TTC549 (cell line): ENCODE data around the gene MYL4.
"Not testable (repeated sequence)": the region's sequence is repeated elsewhere in the genome, so short reads cannot be mapped to it uniquely, and the experiment has no call there.

Source experiments
- FAIRE-seq: peaks from 2 replicates; lab custom pipeline; 2012; peaks lifted over from hg19 to GRCh38; lab: Jason Lieb, UNC

MYL4 gene

GRCh38 chr17:47193931-47194511, 15.1 kb upstream of the MYL4 start:
- no peak for FAIRE-seq

DNA sequence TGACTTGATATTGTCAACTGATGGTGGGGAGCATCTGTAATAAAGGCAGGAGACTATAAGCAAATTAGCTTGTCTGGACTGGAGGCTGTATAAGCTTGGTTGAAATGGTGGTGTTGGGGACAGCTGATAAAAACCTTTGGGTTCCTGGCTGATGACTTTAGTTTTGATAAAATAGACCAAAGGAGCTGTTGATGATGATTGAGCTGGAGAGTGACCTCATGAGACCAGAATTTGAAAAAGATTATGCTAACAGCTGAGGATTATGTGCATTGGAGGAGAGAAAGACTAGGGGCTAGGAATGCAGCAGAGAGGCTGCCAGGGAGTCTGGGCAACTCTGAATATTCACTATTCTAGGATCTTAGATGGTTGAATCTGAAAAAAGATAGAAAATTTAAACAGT, 11.3 kb upstream of the MYL4 start:
- FAIRE-seq = no peak

DNA sequence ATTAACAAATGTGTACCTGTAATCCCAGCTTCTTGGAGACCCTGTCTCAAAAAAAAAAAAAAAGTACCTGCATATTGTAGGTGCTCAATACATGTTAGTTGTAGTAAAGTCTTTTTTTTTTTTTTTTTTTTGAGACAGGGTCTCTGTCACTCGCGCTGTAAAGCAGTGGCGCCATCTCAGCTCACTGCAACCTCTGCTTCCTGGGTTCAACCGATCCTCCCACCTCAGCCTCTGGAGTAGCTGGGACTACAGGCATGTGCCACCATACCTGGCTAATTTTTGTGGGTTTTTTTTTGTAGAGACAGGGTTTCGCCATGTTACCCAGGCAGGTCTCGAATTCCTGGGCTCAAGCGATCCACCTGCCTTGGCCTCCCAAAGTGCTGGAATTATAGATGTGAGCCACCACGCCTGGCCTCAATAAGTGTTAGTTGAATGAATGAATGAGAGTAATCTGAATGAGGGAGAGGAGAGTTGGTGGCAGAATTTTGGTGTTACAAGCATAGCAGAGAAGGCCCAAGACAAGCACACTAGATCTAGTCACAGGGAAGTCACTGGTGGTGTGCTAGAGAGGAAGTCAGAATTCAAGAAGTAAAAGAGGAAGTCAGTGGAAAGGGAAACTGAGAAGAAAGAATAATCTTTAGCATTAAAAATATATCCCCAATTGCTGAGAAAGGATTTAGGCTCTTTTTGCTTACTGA, 9.4 kb upstream of the MYL4 start:
- no peak for FAIRE-seq

- no peak for FAIRE-seq
Observed at GRCh38 chr17:47200325-47200664, 8.9 kb upstream of the MYL4 start.

- no peak for FAIRE-seq
Observed at GRCh38 chr17:47201166-47201565, 8.0 kb upstream of the MYL4 start.

GRCh38 chr17:47203984-47204721, 5.0 kb upstream of the MYL4 start:
- no peak for FAIRE-seq

GRCh38 chr17:47204722-47205418, 4.3 kb upstream of the MYL4 start:
- FAIRE-seq = no peak

GRCh38 chr17:47205419-47205963, 3.7 kb upstream of the MYL4 start:
- FAIRE-seq = no peak

DNA sequence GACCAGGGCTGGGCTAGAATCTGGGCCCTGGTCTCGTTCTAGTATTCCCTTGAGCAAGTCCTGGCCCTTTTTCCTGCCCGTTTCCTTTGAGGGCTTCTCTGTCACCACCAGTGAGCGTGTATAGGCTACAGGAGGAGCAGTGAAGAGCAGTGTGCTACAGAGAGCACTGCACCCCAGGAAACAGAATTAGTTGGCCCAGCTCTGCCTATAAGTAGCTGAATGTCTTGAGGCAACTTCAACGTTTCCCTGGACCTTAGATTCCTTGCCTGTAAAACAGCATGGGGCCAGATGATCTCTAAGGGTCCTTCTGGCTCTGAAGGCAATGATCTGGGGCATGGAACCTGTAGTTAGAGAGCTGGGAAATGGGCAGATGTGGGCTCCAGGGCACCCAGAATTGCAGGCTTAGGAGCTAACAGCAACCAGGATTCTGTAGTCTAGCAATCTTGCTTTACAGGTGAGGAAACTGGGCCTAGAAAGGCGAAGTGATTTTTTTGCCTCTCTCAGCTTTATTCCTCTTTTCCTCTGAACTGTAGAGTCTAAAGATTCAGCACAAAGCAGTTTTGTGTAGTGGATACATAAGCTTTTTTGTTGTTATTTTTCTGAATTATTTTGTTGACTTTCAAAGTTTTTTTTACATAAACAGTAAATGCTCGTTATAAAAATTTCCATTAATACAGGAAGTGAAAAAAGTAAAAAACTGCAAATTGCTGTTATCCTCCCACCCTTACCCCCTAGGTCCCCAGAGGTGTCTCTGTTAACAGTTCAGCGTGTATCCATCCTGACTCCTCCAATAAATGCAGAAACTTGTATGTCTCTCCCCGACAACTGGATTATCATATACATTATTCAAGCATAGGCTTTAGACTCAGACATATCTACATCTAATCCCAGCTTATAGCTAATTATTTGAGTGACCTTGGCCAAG, 1.7 kb upstream of the MYL4 start:
- no peak for FAIRE-seq

- FAIRE-seq = no peak
Observed at GRCh38 chr17:47209499-47209898, 351 bp downstream of the MYL4 start.

- FAIRE-seq = no peak
Observed at GRCh38 chr17:47210105-47210504, 957 bp downstream of the MYL4 start.

GRCh38 chr17:47210779-47211178, 1.6 kb downstream of the MYL4 start:
- no peak for FAIRE-seq

GRCh38 chr17:47212458-47212857, 3.3 kb downstream of the MYL4 start:
- no peak for FAIRE-seq

DNA sequence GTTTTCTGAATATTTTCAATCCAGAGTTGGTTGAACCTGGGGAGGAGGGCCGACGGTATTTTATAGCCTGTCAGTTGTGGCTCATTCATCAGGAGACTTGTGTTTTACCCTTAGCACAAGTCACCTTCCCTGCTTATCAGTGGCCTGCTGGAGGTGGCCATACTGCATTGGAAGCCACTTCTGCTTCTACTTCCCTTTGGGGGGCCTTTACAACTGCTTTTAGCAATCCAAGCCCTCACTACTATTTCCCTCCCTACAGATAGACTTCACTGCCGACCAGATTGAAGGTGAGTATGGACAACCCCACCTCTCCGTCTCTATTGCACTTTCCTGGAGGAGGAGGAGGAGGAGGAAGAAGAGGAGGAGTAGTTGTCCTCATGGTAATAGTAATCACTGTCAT, 4.4 kb downstream of the MYL4 start:
- FAIRE-seq = no peak

DNA sequence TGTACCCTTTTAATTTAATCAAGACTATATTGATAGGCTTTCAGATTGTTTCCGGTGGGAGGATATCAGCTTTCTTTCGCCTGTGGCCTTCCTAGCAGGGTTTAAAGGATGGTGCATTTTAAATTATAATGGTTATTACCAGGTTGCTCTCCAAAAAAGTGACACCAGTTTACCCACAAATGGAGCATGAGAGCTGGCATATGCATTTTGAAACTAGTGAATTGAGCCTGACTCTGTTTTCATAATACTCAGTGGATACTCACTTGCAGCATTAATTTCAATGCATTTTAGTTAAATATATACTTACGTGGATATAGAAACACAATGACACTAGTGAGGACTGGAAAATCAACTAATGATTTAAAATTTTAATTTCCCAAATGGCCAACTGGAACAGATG, 5.8 kb downstream of the MYL4 start:
- no peak for FAIRE-seq

GRCh38 chr17:47216821-47217220, 7.7 kb downstream of the MYL4 start:
- FAIRE-seq = not testable (repeated sequence)

- FAIRE-seq = not testable (repeated sequence)
Observed at GRCh38 chr17:47217279-47217678, 8.1 kb downstream of the MYL4 start.

GRCh38 chr17:47218896-47219430, 9.8 kb downstream of the MYL4 start:
- FAIRE-seq = no peak

DNA sequence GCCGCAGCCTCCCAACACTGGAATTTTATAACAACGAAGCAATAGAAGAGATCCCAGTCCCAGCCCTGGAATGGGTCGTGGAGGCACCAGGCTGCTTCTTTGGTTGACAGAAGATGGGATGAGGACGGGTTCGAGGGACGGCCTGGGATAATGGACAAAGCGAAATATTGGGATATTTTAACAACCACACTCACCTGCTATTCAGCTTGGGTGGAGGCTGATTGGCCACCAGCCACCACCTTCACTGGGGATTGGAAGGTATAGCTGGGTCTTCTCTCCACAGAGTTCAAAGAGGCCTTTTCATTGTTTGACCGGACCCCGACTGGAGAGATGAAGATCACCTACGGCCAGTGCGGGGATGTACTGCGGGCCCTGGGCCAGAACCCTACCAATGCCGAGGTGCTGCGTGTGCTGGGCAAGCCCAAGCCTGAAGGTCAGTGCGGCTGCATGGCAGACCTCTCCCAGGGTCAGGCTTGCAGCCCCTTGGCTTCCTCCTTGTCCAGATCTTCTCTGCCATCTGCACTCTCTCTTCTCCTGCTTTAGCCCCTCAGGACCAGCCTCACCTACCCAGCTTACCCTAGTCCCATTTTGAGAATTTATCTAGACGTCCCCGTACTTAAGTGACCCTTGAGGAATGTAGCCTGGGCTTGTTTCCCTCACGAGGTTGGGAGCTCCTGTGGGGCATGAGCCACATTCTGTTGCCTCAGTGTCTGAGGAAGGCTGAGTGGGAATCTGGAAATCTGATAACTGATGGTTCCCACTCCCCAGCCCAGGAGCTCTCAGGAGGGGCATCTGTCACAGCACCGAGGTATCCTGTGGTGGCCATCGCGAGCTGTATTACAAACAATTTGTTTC, 10.7 kb downstream of the MYL4 start:
- no peak for FAIRE-seq

GRCh38 chr17:47220531-47220999, 11.4 kb downstream of the MYL4 start:
- FAIRE-seq = no peak
